ENCODE data around the gene KANK4.
"Not testable (repeated sequence)": the region's sequence is repeated elsewhere in the genome, so short reads cannot be mapped to it uniquely, and the experiment has no call there.

The KANK4 gene

DNA sequence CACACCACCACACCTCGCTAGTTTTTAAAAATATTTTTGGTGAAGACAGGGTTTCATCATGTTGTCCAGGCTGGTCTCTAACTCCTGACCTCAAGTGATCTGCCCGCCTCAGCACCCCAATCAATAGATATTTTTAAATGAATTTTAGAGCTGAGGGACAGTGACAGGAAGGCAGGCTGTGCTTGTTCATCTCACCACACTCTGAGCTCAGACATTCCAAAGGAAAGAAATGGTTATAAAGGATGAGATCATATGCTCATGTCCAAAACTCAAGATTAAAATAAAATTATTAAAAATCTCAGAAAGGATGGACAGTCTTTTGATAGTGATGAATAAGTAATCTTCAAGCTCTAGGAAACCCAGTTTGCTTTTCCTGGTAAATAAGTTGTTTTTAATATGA is 83.7 kb downstream of the KANK4 start:
- DNase-seq = no peak

- DNase-seq = no peak
Observed at GRCh38 chr1:62234688-62235087, 84.5 kb downstream of the KANK4 start.

DNA sequence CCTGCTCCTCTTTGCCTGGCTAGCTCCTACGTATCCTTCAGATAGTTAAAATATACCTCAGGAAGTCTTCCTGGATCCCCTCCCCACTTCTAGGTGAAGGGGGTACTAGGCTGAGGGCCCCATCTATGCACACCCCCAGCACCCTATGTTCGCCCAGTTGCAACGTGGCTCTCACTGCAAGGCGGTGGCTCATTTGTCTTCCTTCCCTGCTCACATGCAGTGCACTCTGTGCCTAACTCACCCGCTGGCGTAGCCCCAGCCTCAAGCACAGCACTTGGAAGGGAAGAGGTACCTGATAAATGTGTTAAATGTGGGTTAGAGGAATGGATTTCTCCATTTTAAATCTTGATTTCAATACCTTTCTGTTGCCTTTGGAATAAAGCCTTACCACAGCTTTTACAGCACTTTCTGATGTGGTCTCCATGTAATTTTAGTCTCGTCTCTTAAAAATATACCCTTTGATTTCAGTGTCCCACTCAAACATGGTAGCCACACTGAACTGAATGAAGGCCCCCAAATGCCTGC is 85.2 kb downstream of the KANK4 start:
- no peak for DNase-seq

DNA sequence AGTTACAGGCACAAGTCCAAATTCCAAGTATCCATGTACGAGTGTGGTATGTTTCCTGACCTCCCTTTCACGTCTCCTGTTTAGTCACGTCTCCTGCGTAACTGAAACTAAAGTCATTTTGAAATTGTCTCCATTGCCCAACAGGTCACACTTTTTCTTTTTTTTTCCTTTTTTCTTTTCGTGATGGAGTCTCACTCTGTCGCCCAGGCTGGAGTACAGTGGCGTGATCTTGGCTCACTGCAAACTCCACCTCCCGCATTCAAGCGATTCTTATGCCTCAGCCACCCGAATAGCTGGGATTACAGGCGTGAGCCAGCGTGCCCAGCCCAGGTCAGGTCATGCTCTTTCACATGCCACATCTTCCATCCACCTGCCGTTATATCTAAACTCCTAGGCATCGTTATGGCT is 86.4 kb downstream of the KANK4 start:
- DNase-seq = no peak

GRCh38 chr1:62230718-62231117 is 88.5 kb downstream of the KANK4 start:
- peak in 1 of 3 experiments; percentile 28 for DNase-seq

GRCh38 chr1:62229932-62230331 is 89.3 kb downstream of the KANK4 start:
- DNase-seq = no peak

DNA sequence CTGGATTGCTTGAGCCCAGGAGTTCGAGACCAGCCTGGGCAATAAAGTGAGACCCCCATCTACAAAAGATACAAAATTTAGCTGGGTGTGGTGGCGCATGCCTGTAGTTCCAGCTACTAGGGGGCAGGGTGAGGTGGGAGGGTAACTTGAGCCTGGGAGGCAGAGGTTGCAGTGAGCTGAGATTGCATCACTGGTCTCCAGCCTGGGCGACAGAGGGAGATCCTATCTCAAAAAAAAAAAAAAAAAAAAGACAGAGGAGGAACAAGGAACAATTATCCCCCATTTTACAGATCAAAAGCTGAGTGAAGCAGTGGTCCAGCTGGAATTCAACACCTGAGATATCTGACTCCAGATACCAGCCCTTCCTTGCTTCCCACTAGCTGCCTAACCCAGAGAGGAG is 89.8 kb downstream of the KANK4 start:
- DNase-seq = no peak

DNA sequence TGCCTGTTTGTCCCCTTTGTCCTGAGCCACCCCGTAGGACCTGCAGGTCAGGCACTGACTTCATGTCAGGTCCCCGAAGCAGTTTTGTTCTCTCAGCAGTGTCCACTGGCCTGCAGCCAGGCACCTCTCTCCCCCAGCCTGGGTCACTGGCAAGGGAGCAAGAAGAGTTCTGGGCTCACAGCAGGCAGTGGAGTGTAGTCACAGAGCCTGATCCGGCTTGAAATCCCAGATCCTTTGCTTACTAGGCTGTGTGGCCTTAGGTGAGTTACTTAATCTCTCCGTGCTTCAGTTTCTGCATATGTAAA is 90.4 kb downstream of the KANK4 start:
- DNase-seq = no peak

DNA sequence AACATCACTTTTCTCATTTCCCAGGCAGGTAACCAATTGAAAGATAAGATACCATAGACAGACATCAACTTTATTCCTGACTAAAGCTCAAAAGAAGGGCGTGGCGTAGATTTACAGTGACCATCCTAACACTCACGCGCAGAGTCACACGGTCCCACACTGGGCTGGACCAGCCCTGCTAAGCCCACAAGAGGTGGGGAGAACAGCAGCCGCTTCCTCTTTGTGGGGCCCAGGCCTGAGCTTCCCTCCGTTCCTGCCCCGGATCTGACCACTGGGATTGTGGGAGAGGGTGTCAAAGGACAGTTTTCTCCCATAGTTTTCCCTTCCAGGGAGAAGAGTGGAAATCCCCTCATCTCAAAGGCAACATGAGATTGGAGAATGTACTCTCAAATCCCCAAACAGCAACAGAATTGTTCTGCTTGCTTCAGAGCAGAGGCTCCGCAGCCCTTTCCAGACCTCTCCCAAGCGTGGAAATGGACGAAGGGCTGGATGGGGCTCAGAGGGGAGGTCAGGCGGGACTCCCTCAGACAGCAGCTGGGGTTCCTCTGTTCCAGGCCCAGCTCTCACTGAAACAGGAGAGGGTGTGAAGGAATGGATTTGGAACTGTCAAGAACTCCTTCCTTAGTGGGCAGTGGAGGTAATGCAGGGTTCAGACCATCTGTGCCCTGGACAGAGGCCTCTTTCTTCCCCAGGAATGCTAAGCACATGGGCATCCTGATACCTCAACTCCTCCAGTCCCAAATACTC is 90.9 kb downstream of the KANK4 start:
- DNase-seq = no peak

- DNase-seq = no peak
Observed at GRCh38 chr1:62227496-62227895, 91.7 kb downstream of the KANK4 start.

- no peak for DNase-seq
Observed at GRCh38 chr1:62224182-62224581, 95.1 kb downstream of the KANK4 start.

DNA sequence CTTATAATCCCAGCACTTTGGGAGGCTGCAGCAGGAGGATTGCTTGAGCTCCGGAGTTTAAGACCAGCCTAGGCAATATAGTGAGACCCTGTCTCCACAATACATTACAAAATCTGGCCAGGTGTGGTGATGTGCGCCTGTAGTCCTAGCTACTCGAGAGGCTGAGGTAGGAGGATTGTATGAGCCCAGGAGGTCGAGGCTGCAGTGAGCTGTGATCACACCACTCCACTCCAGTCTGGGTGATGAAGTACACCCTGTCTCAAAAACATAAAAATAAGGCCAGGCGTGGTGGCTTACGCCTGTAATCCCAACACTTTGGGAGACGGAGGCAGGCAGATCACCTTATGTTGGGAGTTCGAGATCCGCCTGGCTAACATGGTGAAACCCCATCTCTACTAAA is 96.9 kb downstream of the KANK4 start:
- DNase-seq = no peak

GRCh38 chr1:62221171-62221570 is 98.1 kb downstream of the KANK4 start:
- DNase-seq = no peak

DNA sequence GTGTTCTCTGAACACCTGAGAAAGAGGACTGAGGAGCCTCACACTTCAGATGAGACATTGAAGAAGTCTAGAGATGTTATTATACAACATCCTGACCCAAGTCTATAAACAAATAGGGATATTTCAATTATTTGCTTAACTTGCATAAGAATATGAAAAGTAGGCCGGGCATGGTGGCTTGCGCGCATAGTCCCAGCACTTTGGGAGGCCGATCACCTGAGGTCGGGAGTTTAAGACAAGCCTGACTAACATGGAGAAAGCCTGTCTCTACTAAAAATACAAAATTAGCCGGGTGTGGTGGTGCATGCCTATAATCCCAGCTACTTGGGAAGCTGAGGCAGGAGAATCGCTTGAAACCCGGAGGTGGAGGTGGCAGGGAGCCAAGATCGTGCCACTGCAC is 98.8 kb downstream of the KANK4 start:
- DNase-seq = not testable (repeated sequence)

DNA sequence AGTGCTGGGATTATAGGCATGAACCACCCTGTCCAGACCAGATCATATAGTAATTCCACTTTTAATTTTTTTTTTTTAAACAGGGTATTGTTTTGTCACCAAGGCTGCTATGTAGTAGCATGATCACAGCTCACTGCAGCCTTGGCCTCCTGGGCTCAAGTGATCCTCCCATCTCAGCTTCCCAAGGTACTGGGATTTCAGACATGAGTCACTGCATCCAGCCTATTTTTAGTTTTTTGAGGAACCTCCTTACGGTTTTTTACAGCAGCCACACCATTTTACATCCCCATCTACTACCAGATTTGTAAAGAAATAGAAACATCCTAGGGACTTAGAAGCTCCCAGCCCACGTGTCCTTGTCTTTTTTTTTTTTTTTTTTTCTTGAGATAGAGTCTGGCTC is 100.6 kb downstream of the KANK4 start:
- DNase-seq = no peak

- no peak for DNase-seq
Observed at GRCh38 chr1:62213075-62213914, 105.9 kb downstream of the KANK4 start.

DNA sequence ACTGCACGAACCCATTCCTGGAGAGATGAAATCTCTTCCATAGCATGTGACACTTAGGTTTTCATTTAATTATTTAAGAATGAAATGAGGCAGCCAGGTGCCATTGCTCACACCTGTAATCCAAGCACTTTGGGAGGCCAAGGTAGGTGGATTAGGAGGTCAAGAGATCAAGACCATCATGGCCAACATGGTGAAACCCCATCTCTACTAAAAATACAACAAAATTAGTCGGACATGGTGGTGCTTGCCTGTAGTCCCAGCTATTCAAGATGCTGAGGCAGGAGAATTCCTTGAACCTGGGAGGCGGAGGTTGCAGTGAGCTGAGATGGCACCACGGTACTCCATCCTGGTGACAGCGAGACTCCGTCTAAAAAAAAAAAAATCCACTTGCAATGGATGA is 106.8 kb downstream of the KANK4 start:
- no peak for DNase-seq

DNA sequence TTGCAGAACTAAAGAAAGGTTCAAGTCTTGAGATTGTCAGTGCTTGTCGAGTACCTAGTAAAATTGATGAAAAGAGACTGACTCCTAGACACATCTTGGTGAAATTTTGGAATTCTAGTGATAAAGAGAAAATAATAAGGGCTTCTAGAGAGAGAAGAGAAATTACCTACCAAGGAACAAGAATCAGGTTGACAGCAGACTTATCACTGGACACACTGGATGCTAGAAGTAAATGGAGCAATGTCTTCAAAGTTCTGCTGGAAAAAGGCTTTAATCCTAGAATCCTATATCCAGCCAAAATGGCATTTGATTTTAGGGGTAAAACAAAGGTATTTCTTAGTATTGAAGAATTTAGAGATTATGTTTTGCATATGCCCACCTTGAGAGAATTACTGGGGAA is 108.3 kb downstream of the KANK4 start:
- DNase-seq = no peak

DNA sequence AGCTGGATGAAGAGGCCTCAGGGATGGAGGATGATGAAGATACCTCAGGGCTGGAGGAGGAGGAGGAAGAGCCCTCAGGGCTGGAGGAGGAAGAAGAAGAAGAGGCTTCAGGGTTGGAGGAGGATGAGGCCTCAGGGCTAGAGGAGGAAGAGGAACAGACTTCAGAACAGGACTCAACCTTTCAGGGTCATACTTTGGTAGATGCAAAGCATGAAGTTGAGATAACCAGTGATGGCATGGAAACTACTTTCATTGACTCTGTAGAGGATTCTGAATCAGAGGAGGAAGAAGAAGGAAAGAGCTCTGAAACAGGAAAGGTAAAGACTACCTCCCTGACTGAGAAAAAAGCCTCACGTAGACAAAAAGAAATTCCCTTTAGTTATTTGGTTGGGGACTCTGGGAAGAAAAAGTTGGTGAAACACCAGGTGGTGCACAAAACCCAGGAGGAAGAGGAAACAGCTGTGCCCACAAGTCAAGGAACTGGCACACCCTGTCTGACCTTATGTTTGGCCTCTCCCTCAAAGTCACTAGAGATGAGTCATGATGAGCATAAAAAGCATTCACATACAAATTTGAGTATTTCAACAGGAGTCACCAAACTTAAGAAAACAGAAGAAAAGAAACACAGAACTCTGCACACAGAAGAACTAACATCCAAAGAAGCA is 109.2 kb downstream of the KANK4 start:
- DNase-seq = no peak

- no peak for DNase-seq
Observed at GRCh38 chr1:62208970-62209369, 110.3 kb downstream of the KANK4 start.

- DNase-seq = no peak
Observed at GRCh38 chr1:62208087-62208486, 111.1 kb downstream of the KANK4 start.

- no peak for DNase-seq
Observed at GRCh38 chr1:62207187-62207586, 112.0 kb downstream of the KANK4 start.

DNA sequence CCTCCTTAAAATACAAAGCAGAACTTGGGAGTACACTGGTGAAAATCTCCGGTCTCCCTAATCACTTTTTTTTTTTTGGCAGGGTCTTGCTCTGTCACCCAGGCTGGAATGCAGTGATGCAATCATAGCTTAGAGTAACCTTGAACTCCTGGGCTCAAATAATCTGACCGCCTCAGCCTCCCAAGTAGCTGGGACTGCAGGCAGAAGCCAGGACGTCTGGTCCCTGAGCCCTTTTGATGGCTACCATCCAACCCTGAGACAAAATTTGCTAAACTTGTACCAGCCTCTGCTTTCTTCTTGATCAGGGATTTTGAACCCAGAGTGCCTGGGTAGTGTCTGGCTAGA is 120.5 kb downstream of the KANK4 start:
- no peak for DNase-seq
